ENCODE measurements around the gene CHRNG.

Gene CHRNG

DNA sequence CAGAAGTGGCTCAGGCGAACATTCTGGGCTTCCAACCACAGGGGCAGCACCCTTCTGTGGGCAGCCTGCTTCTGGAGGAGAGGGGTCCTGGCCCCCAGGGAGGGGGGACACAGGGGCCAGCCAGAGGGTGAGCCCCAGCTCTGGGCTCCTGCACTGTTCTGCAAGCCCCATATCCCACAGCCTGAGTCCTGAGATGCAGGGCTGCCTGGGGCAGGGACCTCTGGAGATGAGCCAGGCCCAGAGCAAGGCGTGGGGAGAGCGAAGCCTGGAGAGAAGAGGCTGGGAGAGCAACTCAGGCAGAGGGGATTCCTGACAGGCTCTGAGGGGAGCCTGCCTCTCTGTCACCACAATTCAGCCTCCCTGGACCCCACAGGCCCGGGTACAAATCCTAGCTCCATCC, 32.8 kb upstream of the CHRNG start:
- H3K36me3 ChIP-seq (ENCODE audit: insufficient read depth, low read length): no peaks in the 10 kb centered on the region
- H3K79me2 ChIP-seq (ENCODE audit: control insufficient read depth, insufficient read depth, low read length, unreplicated experiment): no peaks in the 10 kb centered on the region
- H2AFZ ChIP-seq (ENCODE audit: low read length, unreplicated experiment): no peak overlapping the region
- H3K27ac ChIP-seq (ENCODE audit: low read depth, low read length): no peak overlapping the region
- H3K27me3 ChIP-seq (ENCODE audit: insufficient read depth, low read length): peaks cover 59% of the 10 kb centered on the region
- no peak overlapping the region for H3K4me3 ChIP-seq (ENCODE audit: low read depth, low read length)
- peaks cover 2% of the 10 kb centered on the region for H3K4me1 ChIP-seq (ENCODE audit: control insufficient read depth, insufficient read depth, low read length, unreplicated experiment)

DNA sequence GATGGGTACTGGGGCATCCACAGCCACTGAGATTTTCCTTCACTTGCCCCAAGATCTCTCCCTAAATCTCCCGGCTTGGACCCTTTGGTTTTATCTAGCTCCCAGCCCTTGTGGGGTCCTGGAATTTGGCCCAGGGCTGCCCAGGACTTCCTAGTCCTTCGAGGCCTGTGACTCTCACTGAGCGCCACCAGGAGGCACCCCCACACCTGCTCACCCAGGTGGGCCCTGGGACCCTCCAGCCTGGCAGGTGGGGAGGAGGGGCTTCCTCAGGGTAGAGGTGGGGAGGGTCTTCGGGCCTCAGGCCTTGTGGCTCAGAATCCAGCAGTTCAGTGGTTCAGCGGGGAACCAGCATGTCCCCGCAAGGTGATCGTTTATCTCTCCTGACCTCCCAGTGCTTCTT, 31.2 kb upstream of the CHRNG start:
- Histone ChIP-seq H2AFZ (ENCODE audit: low read length, unreplicated experiment) (no peak overlapping the region), H3K4me1 (ENCODE audit: control insufficient read depth, insufficient read depth, low read length, unreplicated experiment) (no peaks in the 10 kb centered on the region), H3K4me3 (ENCODE audit: low read depth, low read length) (no peak overlapping the region), H3K79me2 (ENCODE audit: control insufficient read depth, insufficient read depth, low read length, unreplicated experiment) (no peaks in the 10 kb centered on the region), H3K27ac (ENCODE audit: low read depth, low read length) (no peak overlapping the region), H3K27me3 (ENCODE audit: insufficient read depth, low read length) (peaks cover 53% of the 10 kb centered on the region), H3K36me3 (ENCODE audit: insufficient read depth, low read length) (no peaks in the 10 kb centered on the region)

DNA sequence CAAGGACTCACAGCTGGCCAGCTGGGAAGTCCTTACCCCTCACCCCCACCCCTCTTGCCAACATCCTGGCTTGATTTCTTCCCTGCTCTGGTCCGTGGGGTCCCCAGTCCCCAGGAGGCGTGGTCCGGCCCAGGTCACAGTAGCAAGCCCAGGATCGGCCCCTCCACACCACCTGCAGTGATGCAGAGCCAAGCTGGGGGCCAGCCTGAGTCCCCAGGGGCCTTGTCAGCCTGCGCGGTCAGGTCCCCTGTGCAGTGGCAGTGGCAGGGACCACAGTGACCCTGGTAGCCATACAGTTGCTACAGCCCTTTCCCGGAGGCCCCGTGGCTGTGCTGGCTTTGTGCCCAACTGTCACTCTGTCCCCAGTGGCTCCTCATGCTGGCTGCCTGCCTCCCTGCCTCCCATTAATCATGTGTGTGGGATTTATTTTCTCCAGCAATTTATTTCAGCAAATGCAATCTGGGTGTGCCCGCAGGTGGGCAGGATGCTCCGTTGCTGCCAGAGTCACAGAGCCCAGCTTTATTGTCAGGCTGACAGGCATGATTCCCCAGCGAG, 28.1 kb upstream of the CHRNG start:
- Histone ChIP-seq H3K36me3 (ENCODE audit: insufficient read depth, low read length) (no peaks in the 10 kb centered on the region), H3K27ac (ENCODE audit: low read depth, low read length) (no peak overlapping the region), H3K4me1 (ENCODE audit: control insufficient read depth, insufficient read depth, low read length, unreplicated experiment) (no peaks in the 10 kb centered on the region), H3K4me3 (ENCODE audit: low read depth, low read length) (no peak overlapping the region), H3K79me2 (ENCODE audit: control insufficient read depth, insufficient read depth, low read length, unreplicated experiment) (no peaks in the 10 kb centered on the region), H3K27me3 (ENCODE audit: insufficient read depth, low read length) (peaks cover 45% of the 10 kb centered on the region), H2AFZ (ENCODE audit: low read length, unreplicated experiment) (no peak overlapping the region)

GRCh38 chr2:232512602-232513001, 26.9 kb upstream of the CHRNG start:
- no peak overlapping the region for H2AFZ ChIP-seq (ENCODE audit: low read length, unreplicated experiment)
- H3K4me3 ChIP-seq (ENCODE audit: low read depth, low read length): no peak overlapping the region
- no peaks in the 10 kb centered on the region for H3K4me1 ChIP-seq (ENCODE audit: control insufficient read depth, insufficient read depth, low read length, unreplicated experiment)
- H3K27me3 ChIP-seq (ENCODE audit: insufficient read depth, low read length): peaks cover 39% of the 10 kb centered on the region
- H3K36me3 ChIP-seq (ENCODE audit: insufficient read depth, low read length): no peaks in the 10 kb centered on the region
- H3K79me2 ChIP-seq (ENCODE audit: control insufficient read depth, insufficient read depth, low read length, unreplicated experiment): no peaks in the 10 kb centered on the region
- H3K27ac ChIP-seq (ENCODE audit: low read depth, low read length): no peak overlapping the region

- Histone ChIP-seq H3K27ac (ENCODE audit: low read depth, low read length) (no peak overlapping the region), H3K4me1 (ENCODE audit: control insufficient read depth, insufficient read depth, low read length, unreplicated experiment) (no peaks in the 10 kb centered on the region), H3K36me3 (ENCODE audit: insufficient read depth, low read length) (no peaks in the 10 kb centered on the region)
Measured at GRCh38 chr2:232513353-232513752, 26.1 kb upstream of the CHRNG start.

GRCh38 chr2:232515639-232516038, 23.9 kb upstream of the CHRNG start:
- Histone ChIP-seq H3K4me1 (ENCODE audit: control insufficient read depth, insufficient read depth, low read length, unreplicated experiment) (no peaks in the 10 kb centered on the region), H3K79me2 (ENCODE audit: control insufficient read depth, insufficient read depth, low read length, unreplicated experiment) (no peaks in the 10 kb centered on the region), H3K4me3 (ENCODE audit: low read depth, low read length) (no peak overlapping the region), H3K27me3 (ENCODE audit: insufficient read depth, low read length) (peaks cover 52% of the 10 kb centered on the region), H2AFZ (ENCODE audit: low read length, unreplicated experiment) (no peak overlapping the region), H3K27ac (ENCODE audit: low read depth, low read length) (no peak overlapping the region), H3K36me3 (ENCODE audit: insufficient read depth, low read length) (no peaks in the 10 kb centered on the region)

More at GRCh38 chr2:232513353-232513752, 26.1 kb upstream of the CHRNG start:
- Histone ChIP-seq H3K79me2 (ENCODE audit: control insufficient read depth, insufficient read depth, low read length, unreplicated experiment) (no peaks in the 10 kb centered on the region), H3K4me3 (ENCODE audit: low read depth, low read length) (no peak overlapping the region), H2AFZ (ENCODE audit: low read length, unreplicated experiment) (no peak overlapping the region), H3K27me3 (ENCODE audit: insufficient read depth, low read length) (peaks cover 32% of the 10 kb centered on the region)

DNA sequence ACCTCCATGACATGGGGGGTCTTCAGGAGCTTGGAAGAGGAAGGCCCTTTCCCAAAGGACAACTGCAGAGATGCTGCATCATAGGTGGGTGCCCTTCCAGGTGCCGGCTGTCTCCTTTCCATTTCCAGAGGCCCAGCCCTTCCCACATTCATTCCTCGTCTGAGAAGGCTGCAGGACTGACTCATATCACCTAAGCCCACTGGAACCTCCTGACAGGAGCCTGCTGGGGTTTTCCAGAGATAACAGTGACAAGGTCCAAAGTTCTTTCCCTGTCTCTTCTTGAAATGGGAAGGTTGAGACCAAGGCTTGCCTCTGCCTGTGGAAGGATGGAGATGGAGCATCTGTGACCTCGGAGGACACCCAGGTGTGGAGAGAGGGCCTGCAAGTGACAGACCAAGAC, 22.9 kb upstream of the CHRNG start:
- Histone ChIP-seq H3K27ac (ENCODE audit: low read depth, low read length) (no peak overlapping the region), H3K79me2 (ENCODE audit: control insufficient read depth, insufficient read depth, low read length, unreplicated experiment) (no peaks in the 10 kb centered on the region), H2AFZ (ENCODE audit: low read length, unreplicated experiment) (no peak overlapping the region), H3K4me3 (ENCODE audit: low read depth, low read length) (no peak overlapping the region), H3K27me3 (ENCODE audit: insufficient read depth, low read length) (peaks cover 57% of the 10 kb centered on the region), H3K36me3 (ENCODE audit: insufficient read depth, low read length) (no peaks in the 10 kb centered on the region), H3K4me1 (ENCODE audit: control insufficient read depth, insufficient read depth, low read length, unreplicated experiment) (no peaks in the 10 kb centered on the region)

DNA sequence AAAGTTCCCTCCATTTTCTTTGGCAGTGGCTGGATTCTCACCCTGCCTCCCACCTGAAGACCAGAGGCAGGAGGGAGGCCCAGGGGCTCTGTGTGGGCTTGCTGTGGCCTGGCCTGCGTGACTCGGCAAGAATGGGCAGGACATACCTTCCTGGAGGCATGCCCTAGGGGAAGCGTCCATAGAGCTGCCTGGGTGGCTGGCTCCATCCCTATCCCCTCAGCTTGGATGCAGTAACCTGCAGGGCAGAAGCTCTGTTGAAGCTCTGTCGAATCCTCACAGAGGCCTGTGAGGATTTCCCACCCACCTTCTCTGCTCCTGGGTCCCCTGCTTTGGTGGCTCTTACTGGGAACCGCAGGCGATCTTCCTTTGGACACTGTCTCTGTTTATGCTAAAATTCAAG, 20.6 kb upstream of the CHRNG start:
- Histone ChIP-seq H3K27me3 (ENCODE audit: insufficient read depth, low read length) (peaks cover 65% of the 10 kb centered on the region), H3K27ac (ENCODE audit: low read depth, low read length) (no peak overlapping the region), H3K36me3 (ENCODE audit: insufficient read depth, low read length) (no peaks in the 10 kb centered on the region), H3K4me1 (ENCODE audit: control insufficient read depth, insufficient read depth, low read length, unreplicated experiment) (no peaks in the 10 kb centered on the region), H3K79me2 (ENCODE audit: control insufficient read depth, insufficient read depth, low read length, unreplicated experiment) (no peaks in the 10 kb centered on the region), H3K4me3 (ENCODE audit: low read depth, low read length) (no peak overlapping the region), H2AFZ (ENCODE audit: low read length, unreplicated experiment) (no peak overlapping the region)

GRCh38 chr2:232519581-232520438, 19.7 kb upstream of the CHRNG start, which contains the start of gene PRSS56:
TSS of gene PRSS56 (plus strand) at chr2:232520388. CDS start at chr2:232520599, 211 bp downstream.
- Histone ChIP-seq H2AFZ (ENCODE audit: low read length, unreplicated experiment) (no peak within 1 kb of the TSS), H3K36me3 (ENCODE audit: insufficient read depth, low read length) (no peaks in the 10 kb centered on the region), H3K27me3 (ENCODE audit: insufficient read depth, low read length) (peaks cover 65% of the 10 kb centered on the region), H3K4me1 (ENCODE audit: control insufficient read depth, insufficient read depth, low read length, unreplicated experiment) (no peaks in the 10 kb centered on the region), H3K27ac (ENCODE audit: low read depth, low read length) (no peak within 1 kb of the TSS), H3K4me3 (ENCODE audit: low read depth, low read length) (no peak within 1 kb of the TSS), H3K79me2 (ENCODE audit: control insufficient read depth, insufficient read depth, low read length, unreplicated experiment) (no peaks in the 10 kb centered on the region)

DNA sequence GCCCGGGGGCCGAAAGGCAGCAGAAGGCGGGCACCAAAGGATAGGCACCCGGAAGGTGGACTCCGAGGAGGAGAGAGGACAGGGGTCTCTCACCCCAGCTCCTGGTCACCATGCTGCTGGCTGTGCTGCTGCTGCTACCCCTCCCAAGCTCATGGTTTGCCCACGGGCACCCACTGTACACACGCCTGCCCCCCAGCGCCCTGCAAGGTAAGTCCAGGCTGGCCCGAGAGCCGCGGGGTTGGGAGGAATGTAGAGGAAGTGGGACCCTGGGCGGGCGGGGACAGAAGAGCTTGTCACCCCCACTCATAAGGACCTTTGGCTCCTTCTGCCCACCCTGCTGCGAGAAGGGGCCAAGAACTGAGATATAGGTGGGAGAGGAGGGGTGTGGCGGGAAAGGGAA, 19.0 kb upstream of the CHRNG start:
- Histone ChIP-seq H3K36me3 (ENCODE audit: insufficient read depth, low read length) (no peaks in the 10 kb centered on the region), H3K27ac (ENCODE audit: low read depth, low read length) (no peak overlapping the region), H3K4me1 (ENCODE audit: control insufficient read depth, insufficient read depth, low read length, unreplicated experiment) (no peaks in the 10 kb centered on the region), H3K27me3 (ENCODE audit: insufficient read depth, low read length) (peaks cover 61% of the 10 kb centered on the region), H3K4me3 (ENCODE audit: low read depth, low read length) (no peak overlapping the region), H3K79me2 (ENCODE audit: control insufficient read depth, insufficient read depth, low read length, unreplicated experiment) (no peaks in the 10 kb centered on the region), H2AFZ (ENCODE audit: low read length, unreplicated experiment) (no peak overlapping the region)

DNA sequence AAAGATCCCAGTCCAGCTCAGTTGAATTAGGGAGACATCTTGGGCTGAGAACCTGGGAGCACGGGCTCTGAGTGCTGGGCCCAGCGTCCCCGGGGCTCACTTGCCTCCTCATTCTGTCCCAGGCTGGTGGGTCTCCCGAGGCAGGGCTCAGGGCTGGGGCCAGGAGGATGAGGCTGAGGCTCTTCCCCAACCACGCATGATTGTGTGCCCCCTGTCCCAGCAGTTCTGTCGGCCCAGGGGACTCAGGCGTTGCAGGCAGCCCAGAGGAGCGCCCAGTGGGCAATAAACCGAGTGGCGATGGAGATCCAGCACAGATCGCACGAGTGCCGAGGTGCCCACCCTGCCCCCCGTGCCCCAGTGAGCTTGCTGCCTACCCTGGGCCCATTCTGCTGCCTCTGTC, 18.4 kb upstream of the CHRNG start:
- Histone ChIP-seq H3K4me1 (ENCODE audit: control insufficient read depth, insufficient read depth, low read length, unreplicated experiment) (no peaks in the 10 kb centered on the region), H2AFZ (ENCODE audit: low read length, unreplicated experiment) (no peak overlapping the region), H3K4me3 (ENCODE audit: low read depth, low read length) (no peak overlapping the region), H3K27me3 (ENCODE audit: insufficient read depth, low read length) (peaks cover 60% of the 10 kb centered on the region), H3K79me2 (ENCODE audit: control insufficient read depth, insufficient read depth, low read length, unreplicated experiment) (no peaks in the 10 kb centered on the region), H3K36me3 (ENCODE audit: insufficient read depth, low read length) (no peaks in the 10 kb centered on the region), H3K27ac (ENCODE audit: low read depth, low read length) (no peak overlapping the region)

All from ACC112 (cell line).